ENCODE measurements around the gene KSR2. TPM values are rescaled to one million over a fixed set of nuclear protein-coding genes. Genes with fewer than 3 reads are reported as not detected.

Gene KSR2
- total RNA-seq, 1 donor, result under 0.01 TPM

DNA sequence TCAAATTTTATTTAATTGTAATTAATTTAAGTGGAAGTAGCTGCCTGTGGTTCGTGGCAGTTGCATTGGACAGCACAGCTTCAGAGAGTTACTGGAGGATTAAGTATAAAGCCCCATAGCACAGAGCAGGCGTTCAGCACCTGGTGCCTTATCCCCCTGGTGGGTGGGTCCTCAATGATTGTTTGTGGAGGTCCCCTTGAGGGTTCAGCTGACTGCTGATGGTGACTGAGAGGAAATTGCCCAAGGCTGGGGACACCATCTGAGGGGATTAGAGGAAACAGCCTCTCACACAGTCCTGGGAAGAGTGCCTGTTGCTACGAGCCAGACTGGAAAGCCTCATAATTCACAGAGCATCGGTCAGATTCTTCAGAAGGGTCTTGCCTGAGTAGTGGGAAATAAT is 524.0 kb downstream of the KSR2 start:
- TF ChIP-seq, protein P1, sequence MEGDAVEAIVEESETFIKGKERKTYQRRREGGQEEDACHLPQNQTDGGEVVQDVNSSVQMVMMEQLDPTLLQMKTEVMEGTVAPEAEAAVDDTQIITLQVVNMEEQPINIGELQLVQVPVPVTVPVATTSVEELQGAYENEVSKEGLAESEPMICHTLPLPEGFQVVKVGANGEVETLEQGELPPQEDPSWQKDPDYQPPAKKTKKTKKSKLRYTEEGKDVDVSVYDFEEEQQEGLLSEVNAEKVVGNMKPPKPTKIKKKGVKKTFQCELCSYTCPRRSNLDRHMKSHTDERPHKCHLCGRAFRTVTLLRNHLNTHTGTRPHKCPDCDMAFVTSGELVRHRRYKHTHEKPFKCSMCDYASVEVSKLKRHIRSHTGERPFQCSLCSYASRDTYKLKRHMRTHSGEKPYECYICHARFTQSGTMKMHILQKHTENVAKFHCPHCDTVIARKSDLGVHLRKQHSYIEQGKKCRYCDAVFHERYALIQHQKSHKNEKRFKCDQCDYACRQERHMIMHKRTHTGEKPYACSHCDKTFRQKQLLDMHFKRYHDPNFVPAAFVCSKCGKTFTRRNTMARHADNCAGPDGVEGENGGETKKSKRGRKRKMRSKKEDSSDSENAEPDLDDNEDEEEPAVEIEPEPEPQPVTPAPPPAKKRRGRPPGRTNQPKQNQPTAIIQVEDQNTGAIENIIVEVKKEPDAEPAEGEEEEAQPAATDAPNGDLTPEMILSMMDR (IDR thresholded peaks at IDR 0.05; ENCODE audit: extremely low read depth, low read depth, low read length), result no peak
- no peaks in the 10 kb centered on the region for H3K79me2 ChIP-seq (ENCODE audit: insufficient read depth, low read length)
- H3K4me3 ChIP-seq (ENCODE audit: insufficient read depth, low read length), result no peak overlapping the region
- no peak overlapping the region for H3K4me2 ChIP-seq (ENCODE audit: insufficient read depth, low read length)
- H3K36me3 ChIP-seq (ENCODE audit: insufficient read depth, low read length), result no peaks in the 10 kb centered on the region
- no peak overlapping the region for H2AFZ ChIP-seq (ENCODE audit: low read length)
- peaks cover 2% of the 10 kb centered on the region for H3K4me1 ChIP-seq (ENCODE audit: insufficient read depth, low read length)
- no peak overlapping the region for H3K27ac ChIP-seq (ENCODE audit: low read depth, low read length)
- no peaks in the 10 kb centered on the region for H3K9me3 ChIP-seq (ENCODE audit: low read depth, low read length)
- no peaks in the 10 kb centered on the region for H3K27me3 ChIP-seq (ENCODE audit: insufficient read depth, low read length)
- H4K20me1 ChIP-seq (ENCODE audit: insufficient read depth, low read length), result no peaks in the 10 kb centered on the region
- DNase-seq (ENCODE audit: insufficient read length, low spot score, missing footprints), result no peak

DNA sequence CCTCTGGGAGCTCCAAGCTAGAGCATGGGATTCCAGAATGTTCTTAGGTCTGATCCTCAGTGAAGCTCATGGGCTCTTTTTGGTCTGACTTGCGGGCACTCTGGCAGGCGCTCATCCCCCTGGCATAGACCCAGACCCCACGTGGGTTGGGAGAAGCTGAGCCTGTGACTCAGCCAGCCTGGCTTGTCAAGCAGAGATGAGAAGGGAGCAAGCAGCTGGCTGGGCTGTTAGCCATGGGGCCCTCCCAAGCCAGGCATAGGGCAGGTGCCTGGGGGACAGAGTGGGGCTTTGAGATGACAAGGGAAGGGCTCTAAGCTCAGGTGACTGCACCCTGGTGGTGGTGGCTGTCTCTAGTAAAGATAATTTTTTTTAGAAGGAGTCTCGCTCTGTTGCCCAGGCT is 527.0 kb downstream of the KSR2 start:
- no peak for DNase-seq (ENCODE audit: insufficient read length, low spot score, missing footprints)
- no peak overlapping the region for H3K27ac ChIP-seq (ENCODE audit: low read depth, low read length)
- no peaks in the 10 kb centered on the region for H3K79me2 ChIP-seq (ENCODE audit: insufficient read depth, low read length)
- H3K4me2 ChIP-seq (ENCODE audit: insufficient read depth, low read length), result no peak overlapping the region
- H3K9me3 ChIP-seq (ENCODE audit: low read depth, low read length), result no peaks in the 10 kb centered on the region
- no peak overlapping the region for H3K4me3 ChIP-seq (ENCODE audit: insufficient read depth, low read length)
- no peaks in the 10 kb centered on the region for H3K27me3 ChIP-seq (ENCODE audit: insufficient read depth, low read length)
- H2AFZ ChIP-seq (ENCODE audit: low read length), result no peak overlapping the region
- H4K20me1 ChIP-seq (ENCODE audit: insufficient read depth, low read length), result no peaks in the 10 kb centered on the region
- H3K4me1 ChIP-seq (ENCODE audit: insufficient read depth, low read length), result peaks cover 2% of the 10 kb centered on the region
- TF ChIP-seq, protein P1 (IDR thresholded peaks at IDR 0.05; ENCODE audit: extremely low read depth, low read depth, low read length), result no peak
- H3K36me3 ChIP-seq (ENCODE audit: insufficient read depth, low read length), result no peaks in the 10 kb centered on the region

DNA sequence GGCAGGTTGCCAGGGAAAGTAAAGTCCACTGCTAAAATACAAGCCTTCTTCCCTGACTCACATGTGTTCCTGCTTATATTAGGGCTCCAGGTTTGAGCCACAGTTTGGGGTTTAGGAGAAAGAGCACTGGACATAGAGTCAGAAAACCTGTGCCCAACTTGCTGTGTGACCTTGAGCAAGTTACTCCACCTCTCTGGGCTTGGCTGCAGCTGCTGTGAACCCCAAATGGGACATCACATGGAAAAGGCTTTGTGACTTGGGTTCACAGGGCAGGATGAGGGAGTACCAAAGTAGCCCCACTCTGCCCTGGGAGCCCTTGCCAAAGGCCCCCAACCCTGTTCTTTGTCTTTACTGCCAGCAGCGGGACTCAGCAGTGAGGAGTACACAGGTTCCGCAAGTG is 528.4 kb downstream of the KSR2 start:
- Histone ChIP-seq H3K9me3 (ENCODE audit: low read depth, low read length) (no peaks in the 10 kb centered on the region), H3K27ac (ENCODE audit: low read depth, low read length) (no peak overlapping the region), H3K4me2 (ENCODE audit: insufficient read depth, low read length) (no peak overlapping the region), H3K4me1 (ENCODE audit: insufficient read depth, low read length) (peaks cover 2% of the 10 kb centered on the region), H3K27me3 (ENCODE audit: insufficient read depth, low read length) (no peaks in the 10 kb centered on the region), H3K36me3 (ENCODE audit: insufficient read depth, low read length) (no peaks in the 10 kb centered on the region), H4K20me1 (ENCODE audit: insufficient read depth, low read length) (no peaks in the 10 kb centered on the region), H2AFZ (ENCODE audit: low read length) (no peak overlapping the region), H3K4me3 (ENCODE audit: insufficient read depth, low read length) (no peak overlapping the region), H3K79me2 (ENCODE audit: insufficient read depth, low read length) (no peaks in the 10 kb centered on the region)
- TF ChIP-seq, protein P1 (IDR thresholded peaks at IDR 0.05; ENCODE audit: extremely low read depth, low read depth, low read length), result no peak
- no peak for DNase-seq (ENCODE audit: insufficient read length, low spot score, missing footprints)

DNA sequence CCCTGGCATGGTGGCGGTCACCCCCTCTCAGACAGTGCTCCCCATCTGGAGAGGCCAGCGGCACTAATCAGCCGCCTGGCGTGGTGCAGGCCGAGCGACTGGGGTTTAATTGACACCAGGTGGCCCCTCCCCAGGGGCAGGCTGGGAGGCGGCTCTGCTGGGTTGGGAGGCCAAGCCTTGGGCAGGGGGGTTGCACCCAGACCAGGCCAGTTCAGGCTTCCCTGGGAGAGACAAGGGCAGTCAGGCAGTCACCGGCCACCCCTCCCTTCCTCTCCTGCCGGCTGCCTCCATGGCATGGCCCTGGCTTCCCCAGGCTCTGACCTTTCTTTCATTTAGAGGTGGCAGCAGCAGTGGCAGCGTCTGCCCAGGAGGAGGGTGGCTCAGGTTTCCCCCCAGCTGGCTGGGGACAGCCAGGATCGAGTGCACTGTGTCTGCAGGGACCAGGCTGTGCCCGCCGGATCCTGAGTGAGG is 529.2 kb downstream of the KSR2 start:
- Histone ChIP-seq H3K27ac (ENCODE audit: low read depth, low read length) (no peak overlapping the region), H3K79me2 (ENCODE audit: insufficient read depth, low read length) (no peaks in the 10 kb centered on the region), H3K36me3 (ENCODE audit: insufficient read depth, low read length) (no peaks in the 10 kb centered on the region), H3K4me2 (ENCODE audit: insufficient read depth, low read length) (no peak overlapping the region), H2AFZ (ENCODE audit: low read length) (no peak overlapping the region), H3K27me3 (ENCODE audit: insufficient read depth, low read length) (no peaks in the 10 kb centered on the region), H3K4me1 (ENCODE audit: insufficient read depth, low read length) (peaks cover 2% of the 10 kb centered on the region), H4K20me1 (ENCODE audit: insufficient read depth, low read length) (no peaks in the 10 kb centered on the region), H3K4me3 (ENCODE audit: insufficient read depth, low read length) (no peak overlapping the region), H3K9me3 (ENCODE audit: low read depth, low read length) (no peaks in the 10 kb centered on the region)
- no peak for DNase-seq (ENCODE audit: insufficient read length, low spot score, missing footprints)
- TF ChIP-seq, protein P1 (IDR thresholded peaks at IDR 0.05; ENCODE audit: extremely low read depth, low read depth, low read length), result no peak

All from osteoblast (primary cell).